IMR-90 (cell line): ENCODE results near the gene PCDHGA12.
"Not testable (repeated sequence)": the region's sequence is repeated elsewhere in the genome, so short reads cannot be mapped to it uniquely, and the experiment has no call there.

Experiments
- MAZ ChIP-seq: IDR thresholded peaks from 2 replicates; pipeline ENCODE4 v1.6.1; 2012; ENCODE audit warnings: low read depth, mild to moderate bottlenecking, low read length, improper control_type of control experiment, moderate library complexity, borderline replicate concordance
- TF ChIP-seq, protein P1 (sequence below): conservative IDR thresholded peaks from 2 replicates; pipeline ENCODE4 v1.5.1; 2012; ENCODE audit warnings: mild to moderate bottlenecking, low read depth, low read length, improper control_type of control experiment

DNA sequence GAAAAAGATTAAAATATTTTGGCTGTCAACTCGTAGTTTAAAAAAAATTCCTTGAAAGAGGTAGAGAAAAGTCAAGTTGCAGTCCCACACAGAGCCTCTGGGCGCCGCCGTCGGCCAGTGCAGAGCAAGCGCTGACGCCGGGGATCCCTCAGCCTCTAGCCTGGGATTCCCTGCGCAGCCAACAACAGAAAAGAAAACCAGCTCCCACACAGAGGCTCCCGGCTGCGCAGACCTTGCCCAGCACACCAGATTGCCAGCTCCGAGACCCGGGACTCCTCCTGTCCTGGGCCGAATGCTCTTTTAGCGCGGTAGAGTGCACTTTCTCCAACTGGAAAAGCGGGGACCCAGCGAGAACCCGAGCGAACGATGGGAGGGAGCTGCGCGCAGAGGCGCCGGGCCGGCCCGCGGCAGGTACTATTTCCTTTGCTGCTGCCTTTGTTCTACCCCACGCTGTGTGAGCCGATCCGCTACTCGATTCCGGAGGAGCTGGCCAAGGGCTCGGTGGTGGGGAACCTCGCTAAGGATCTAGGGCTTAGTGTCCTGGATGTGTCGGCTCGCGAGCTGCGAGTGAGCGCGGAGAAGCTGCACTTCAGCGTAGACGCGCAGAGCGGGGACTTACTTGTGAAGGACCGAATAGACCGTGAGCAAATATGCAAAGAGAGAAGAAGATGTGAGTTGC lies 12.7 kb upstream of the PCDHGA12 start, which contains the start of gene PCDHGB7:
- TF ChIP-seq, protein P1, sequence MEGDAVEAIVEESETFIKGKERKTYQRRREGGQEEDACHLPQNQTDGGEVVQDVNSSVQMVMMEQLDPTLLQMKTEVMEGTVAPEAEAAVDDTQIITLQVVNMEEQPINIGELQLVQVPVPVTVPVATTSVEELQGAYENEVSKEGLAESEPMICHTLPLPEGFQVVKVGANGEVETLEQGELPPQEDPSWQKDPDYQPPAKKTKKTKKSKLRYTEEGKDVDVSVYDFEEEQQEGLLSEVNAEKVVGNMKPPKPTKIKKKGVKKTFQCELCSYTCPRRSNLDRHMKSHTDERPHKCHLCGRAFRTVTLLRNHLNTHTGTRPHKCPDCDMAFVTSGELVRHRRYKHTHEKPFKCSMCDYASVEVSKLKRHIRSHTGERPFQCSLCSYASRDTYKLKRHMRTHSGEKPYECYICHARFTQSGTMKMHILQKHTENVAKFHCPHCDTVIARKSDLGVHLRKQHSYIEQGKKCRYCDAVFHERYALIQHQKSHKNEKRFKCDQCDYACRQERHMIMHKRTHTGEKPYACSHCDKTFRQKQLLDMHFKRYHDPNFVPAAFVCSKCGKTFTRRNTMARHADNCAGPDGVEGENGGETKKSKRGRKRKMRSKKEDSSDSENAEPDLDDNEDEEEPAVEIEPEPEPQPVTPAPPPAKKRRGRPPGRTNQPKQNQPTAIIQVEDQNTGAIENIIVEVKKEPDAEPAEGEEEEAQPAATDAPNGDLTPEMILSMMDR, result peak; percentile 77
- TF ChIP-seq MAZ, result not testable (repeated sequence)
